Measurements from ENCODE around the gene AFTPH.

Gene AFTPH

GRCh38 chr2:64523666-64524603 lies at the start of gene AFTPH:
Gene AFTPH, plus strand, starts transcription at chr2:64524328. Its CDS starts 27,147 bp downstream, at chr2:64551475.
- Histone ChIP-seq H3K9ac (ENCODE audit: low read length) (peak within 1 kb of the TSS; percentile 85), H3K27ac (ENCODE audit: low read depth, low read length) (peak within 1 kb of the TSS; percentile 90), H3K36me3 (ENCODE audit: control insufficient read depth, insufficient read depth, low read length) (peaks cover 2% of the 10 kb centered on the region), H3K4me3 (ENCODE audit: low read length) (peak within 1 kb of the TSS; percentile 92), H3K4me1 (ENCODE audit: control insufficient read depth, insufficient read depth, low read length) (peaks cover 7% of the 10 kb centered on the region), H3K27me3 (ENCODE audit: control insufficient read depth, insufficient read depth, low read length) (no peaks in the 10 kb centered on the region)

GRCh38 chr2:64474636-64475035 lies 49.5 kb upstream of the AFTPH start:
- H3K36me3 ChIP-seq (ENCODE audit: control insufficient read depth, insufficient read depth, low read length) = no peaks in the 10 kb centered on the region
- no peaks in the 10 kb centered on the region for H3K27me3 ChIP-seq (ENCODE audit: control insufficient read depth, insufficient read depth, low read length)
- H3K4me3 ChIP-seq (ENCODE audit: low read length) = no peak overlapping the region
- H3K9ac ChIP-seq (ENCODE audit: low read length) = no peak overlapping the region
- no peak overlapping the region for H3K27ac ChIP-seq (ENCODE audit: low read depth, low read length)
- H3K4me1 ChIP-seq (ENCODE audit: control insufficient read depth, insufficient read depth, low read length) = no peaks in the 10 kb centered on the region

GRCh38 chr2:64477037-64477436 lies 47.1 kb upstream of the AFTPH start:
- no peaks in the 10 kb centered on the region for H3K36me3 ChIP-seq (ENCODE audit: control insufficient read depth, insufficient read depth, low read length)
- H3K4me1 ChIP-seq (ENCODE audit: control insufficient read depth, insufficient read depth, low read length) = no peaks in the 10 kb centered on the region
- no peaks in the 10 kb centered on the region for H3K27me3 ChIP-seq (ENCODE audit: control insufficient read depth, insufficient read depth, low read length)
- H3K27ac ChIP-seq (ENCODE audit: low read depth, low read length) = no peak overlapping the region
- no peak overlapping the region for H3K9ac ChIP-seq (ENCODE audit: low read length)
- no peak overlapping the region for H3K4me3 ChIP-seq (ENCODE audit: low read length)

- Histone ChIP-seq H3K9ac (ENCODE audit: low read length) (no peak overlapping the region), H3K4me3 (ENCODE audit: low read length) (no peak overlapping the region), H3K36me3 (ENCODE audit: control insufficient read depth, insufficient read depth, low read length) (no peaks in the 10 kb centered on the region), H3K27ac (ENCODE audit: low read depth, low read length) (no peak overlapping the region), H3K27me3 (ENCODE audit: control insufficient read depth, insufficient read depth, low read length) (no peaks in the 10 kb centered on the region), H3K4me1 (ENCODE audit: control insufficient read depth, insufficient read depth, low read length) (no peaks in the 10 kb centered on the region)
These were observed 46.1 kb upstream of the AFTPH start for GRCh38 chr2:64477979-64478378.

- no peaks in the 10 kb centered on the region for H3K27me3 ChIP-seq (ENCODE audit: control insufficient read depth, insufficient read depth, low read length)
- no peaks in the 10 kb centered on the region for H3K36me3 ChIP-seq (ENCODE audit: control insufficient read depth, insufficient read depth, low read length)
- no peak overlapping the region for H3K9ac ChIP-seq (ENCODE audit: low read length)
- H3K4me1 ChIP-seq (ENCODE audit: control insufficient read depth, insufficient read depth, low read length) = no peaks in the 10 kb centered on the region
- no peak overlapping the region for H3K4me3 ChIP-seq (ENCODE audit: low read length)
- no peak overlapping the region for H3K27ac ChIP-seq (ENCODE audit: low read depth, low read length)
These were observed 45.5 kb upstream of the AFTPH start for GRCh38 chr2:64478502-64479230.

- H3K36me3 ChIP-seq (ENCODE audit: control insufficient read depth, insufficient read depth, low read length) = no peaks in the 10 kb centered on the region
- no peak overlapping the region for H3K9ac ChIP-seq (ENCODE audit: low read length)
- H3K27me3 ChIP-seq (ENCODE audit: control insufficient read depth, insufficient read depth, low read length) = no peaks in the 10 kb centered on the region
- H3K4me3 ChIP-seq (ENCODE audit: low read length) = no peak overlapping the region
- H3K4me1 ChIP-seq (ENCODE audit: control insufficient read depth, insufficient read depth, low read length) = no peaks in the 10 kb centered on the region
- no peak overlapping the region for H3K27ac ChIP-seq (ENCODE audit: low read depth, low read length)
These were observed 44.6 kb upstream of the AFTPH start for GRCh38 chr2:64479259-64480117.

GRCh38 chr2:64481665-64482064 lies 42.5 kb upstream of the AFTPH start:
- Histone ChIP-seq H3K4me3 (ENCODE audit: low read length) (no peak overlapping the region), H3K4me1 (ENCODE audit: control insufficient read depth, insufficient read depth, low read length) (peaks cover 12% of the 10 kb centered on the region), H3K27me3 (ENCODE audit: control insufficient read depth, insufficient read depth, low read length) (no peaks in the 10 kb centered on the region), H3K9ac (ENCODE audit: low read length) (no peak overlapping the region), H3K27ac (ENCODE audit: low read depth, low read length) (no peak overlapping the region), H3K36me3 (ENCODE audit: control insufficient read depth, insufficient read depth, low read length) (no peaks in the 10 kb centered on the region)

GRCh38 chr2:64482243-64482642 lies 41.9 kb upstream of the AFTPH start:
- Histone ChIP-seq H3K27me3 (ENCODE audit: control insufficient read depth, insufficient read depth, low read length) (no peaks in the 10 kb centered on the region), H3K27ac (ENCODE audit: low read depth, low read length) (no peak overlapping the region), H3K4me3 (ENCODE audit: low read length) (no peak overlapping the region), H3K9ac (ENCODE audit: low read length) (no peak overlapping the region), H3K4me1 (ENCODE audit: control insufficient read depth, insufficient read depth, low read length) (peaks cover 12% of the 10 kb centered on the region), H3K36me3 (ENCODE audit: control insufficient read depth, insufficient read depth, low read length) (no peaks in the 10 kb centered on the region)

GRCh38 chr2:64482765-64483504 lies 41.2 kb upstream of the AFTPH start:
- Histone ChIP-seq H3K27me3 (ENCODE audit: control insufficient read depth, insufficient read depth, low read length) (no peaks in the 10 kb centered on the region), H3K27ac (ENCODE audit: low read depth, low read length) (no peak overlapping the region)

GRCh38 chr2:64485331-64485730 lies 38.8 kb upstream of the AFTPH start:
- Histone ChIP-seq H3K4me3 (ENCODE audit: low read length) (no peak overlapping the region), H3K36me3 (ENCODE audit: control insufficient read depth, insufficient read depth, low read length) (no peaks in the 10 kb centered on the region), H3K27me3 (ENCODE audit: control insufficient read depth, insufficient read depth, low read length) (no peaks in the 10 kb centered on the region), H3K4me1 (ENCODE audit: control insufficient read depth, insufficient read depth, low read length) (peaks cover 12% of the 10 kb centered on the region), H3K27ac (ENCODE audit: low read depth, low read length) (no peak overlapping the region), H3K9ac (ENCODE audit: low read length) (no peak overlapping the region)

More at GRCh38 chr2:64482765-64483504, 41.2 kb upstream of the AFTPH start:
- no peaks in the 10 kb centered on the region for H3K36me3 ChIP-seq (ENCODE audit: control insufficient read depth, insufficient read depth, low read length)
- H3K4me3 ChIP-seq (ENCODE audit: low read length) = no peak overlapping the region
- no peak overlapping the region for H3K9ac ChIP-seq (ENCODE audit: low read length)
- peaks cover 12% of the 10 kb centered on the region for H3K4me1 ChIP-seq (ENCODE audit: control insufficient read depth, insufficient read depth, low read length)

GRCh38 chr2:64485961-64486360 lies 38.2 kb upstream of the AFTPH start:
- H3K4me3 ChIP-seq (ENCODE audit: low read length) = no peak overlapping the region
- no peaks in the 10 kb centered on the region for H3K27me3 ChIP-seq (ENCODE audit: control insufficient read depth, insufficient read depth, low read length)
- H3K27ac ChIP-seq (ENCODE audit: low read depth, low read length) = no peak overlapping the region
- peaks cover 12% of the 10 kb centered on the region for H3K4me1 ChIP-seq (ENCODE audit: control insufficient read depth, insufficient read depth, low read length)
- H3K36me3 ChIP-seq (ENCODE audit: control insufficient read depth, insufficient read depth, low read length) = no peaks in the 10 kb centered on the region
- no peak overlapping the region for H3K9ac ChIP-seq (ENCODE audit: low read length)

All from rectal smooth muscle tissue (tissue), 1 donor.